ENCODE results near the gene WDFY4. TPM values are rescaled to one million over a fixed set of nuclear protein-coding genes. Genes with fewer than 3 reads are reported as not detected.

The WDFY4 gene
- total and polyA plus RNA-seq, 2 of the 4 experiments (the other 2 are of a cell fraction), result not detected

GRCh38 chr10:48653347-48653746 is 31.3 kb upstream of the WDFY4 start:
- no peak overlapping the region for H4K91ac ChIP-seq (ENCODE audit: insufficient read depth, low read depth, low read length)
- ChIA-PET POLR2A (ENCODE audit: unreplicated experiment) (no interaction called here), CTCF (no interaction called here)
- no peak overlapping the region for H3K4me3 ChIP-seq (ENCODE audit: insufficient read depth, low read depth, low read length)
- H3K9me1 ChIP-seq (ENCODE audit: insufficient read depth, low read length), result peaks cover 6% of the 10 kb centered on the region; the same call in 1 of the 2 replicates
- no peak overlapping the region for H2BK20ac ChIP-seq (ENCODE audit: low read depth, low read length)
- H2BK15ac ChIP-seq (ENCODE audit: low read depth, low read length), result no peak overlapping the region
- no peaks in the 10 kb centered on the region for H3K27me3 ChIP-seq (ENCODE audit: control insufficient read depth, insufficient read depth, low read length)
- H4K20me1 ChIP-seq (ENCODE audit: insufficient read depth, low read length), result no peaks in the 10 kb centered on the region
- dilution Hi-C loops (cut with HindIII; ENCODE audit: low sequenced_read_pairs, unreplicated experiment), result no loop called here
- H4K8ac ChIP-seq (ENCODE audit: low read depth in 2 of 2, low read length in 2 of 2), result no peak overlapping the region
- H3K27ac ChIP-seq (ENCODE audit: insufficient read depth, low read length), result no peak overlapping the region
- WGBS, 2 experiments (ENCODE audit: extremely low coverage in 2 of 2, insufficient read length in 1 of 2), result 96% methylated on average over 5 of the region's 5 CpGs; no CpG with 5 or more reads in 1 of the 2 experiments
- BruUV-seq (replicated peaks), result no TSS peak
- H3K9ac ChIP-seq (ENCODE audit: low read depth, low read length), result no peak overlapping the region
- TF ChIP-seq POLR2A (IDR thresholded peaks at IDR 0.05; ENCODE audit: low read depth, low read length), result no peak
- peaks cover 8 to 12% of the 10 kb centered on the region in 2 experiments; a peak in 2 of 4 replicates for H3K79me1 ChIP-seq (ENCODE audit: low read depth in 1 of 2, low read length in 2 of 2)
- H2AFZ ChIP-seq (replicated peaks; ENCODE audit: low read length, poor library complexity), result no peak overlapping the region
- H3K36me3 ChIP-seq (ENCODE audit: control insufficient read depth, insufficient read depth, low read length), result no peaks in the 10 kb centered on the region
- no peaks in the 10 kb centered on the region for H3K9me3 ChIP-seq (ENCODE audit: control insufficient read depth, insufficient read depth, low read length)
- H2AK9ac ChIP-seq (replicated peaks; ENCODE audit: low read depth, low read length, poor library complexity), result no peak overlapping the region
- no peak overlapping the region for H3K56ac ChIP-seq (ENCODE audit: extremely low read depth, insufficient read depth, low read length)
- intact Hi-C loops (cut with micrococcal nuclease), result no loop called here
- no peak overlapping the region for H2AK5ac ChIP-seq (ENCODE audit: low read depth, low read length)
- H3K4me2 ChIP-seq (ENCODE audit: low read depth, low read length), result no peak overlapping the region
- in situ Hi-C loops (cut with MboI; ENCODE audit: low sequenced_read_pairs), result no loop called here
- peaks cover 7% of the 10 kb centered on the region; the same call in 1 of the 2 replicates for H3K4me1 ChIP-seq (ENCODE audit: control insufficient read depth, insufficient read depth, low read length)
- H2BK5ac ChIP-seq (ENCODE audit: low read depth, low read length, poor library complexity, severe bottlenecking), result no peak overlapping the region
- DNase-seq (no peak), ATAC-seq (ENCODE audit: low read depth) (no peak)
- no peak overlapping the region for H2BK120ac ChIP-seq (ENCODE audit: low read depth, low read length)
- H3K23ac ChIP-seq (ENCODE audit: low read depth, low read length), result no peak overlapping the region
- no peak overlapping the region for H3K18ac ChIP-seq (ENCODE audit: low read depth, low read length)
- no peak overlapping the region for H3K14ac ChIP-seq (replicated peaks; ENCODE audit: low read depth, low read length)
- H4K5ac ChIP-seq (ENCODE audit: low read depth, low read length), result no peak overlapping the region
- no peak overlapping the region for H3K4ac ChIP-seq (ENCODE audit: low read depth, low read length)

All from IMR-90 (cell line).